ENCODE results near the gene C3orf52.
A peak's percentile ranks its signal among the peaks of the same experiment; 100 is the strongest.

C3orf52 gene

DNA sequence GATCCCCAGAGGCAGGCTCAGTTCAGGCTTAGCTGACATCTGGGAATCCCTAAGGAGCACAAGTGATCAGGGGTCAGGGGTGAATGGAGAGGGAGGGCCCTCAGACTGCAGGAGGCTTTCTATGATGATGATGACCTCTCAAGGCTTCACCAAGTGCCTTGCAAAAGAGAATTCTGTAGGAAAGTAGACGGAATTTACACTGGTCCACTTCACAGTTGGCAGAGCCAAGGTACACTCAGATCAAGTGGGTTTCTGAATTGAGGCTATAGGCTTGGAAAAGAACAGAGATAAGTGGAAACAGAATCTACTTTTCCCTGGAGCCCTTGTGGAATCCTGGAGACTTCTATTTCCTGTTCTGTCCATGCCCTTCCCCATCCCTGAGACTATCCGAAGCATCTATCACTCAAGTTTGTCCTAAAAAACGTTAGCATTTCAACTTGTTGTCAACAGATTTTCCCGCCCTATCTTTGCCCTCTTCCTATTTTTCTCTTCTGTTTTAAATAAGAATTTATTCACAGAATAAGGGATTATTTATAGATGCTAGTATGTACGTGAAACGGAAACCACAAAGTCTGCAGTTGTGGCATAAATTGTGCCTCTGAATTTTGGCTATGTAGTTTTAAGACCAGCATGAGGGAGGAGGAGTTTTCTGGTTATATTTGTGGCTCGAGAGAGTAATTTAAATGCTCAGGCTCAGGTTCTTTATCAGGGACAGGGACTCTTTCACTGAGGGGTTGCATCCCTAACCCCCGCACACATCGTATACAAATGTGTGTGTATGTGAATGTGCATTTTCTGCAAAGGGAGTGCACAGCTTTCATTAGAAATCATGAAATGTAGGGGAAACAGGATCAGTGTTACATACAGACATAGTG is 34.0 kb downstream of the C3orf52 start:
- DNase-seq = no peak

DNA sequence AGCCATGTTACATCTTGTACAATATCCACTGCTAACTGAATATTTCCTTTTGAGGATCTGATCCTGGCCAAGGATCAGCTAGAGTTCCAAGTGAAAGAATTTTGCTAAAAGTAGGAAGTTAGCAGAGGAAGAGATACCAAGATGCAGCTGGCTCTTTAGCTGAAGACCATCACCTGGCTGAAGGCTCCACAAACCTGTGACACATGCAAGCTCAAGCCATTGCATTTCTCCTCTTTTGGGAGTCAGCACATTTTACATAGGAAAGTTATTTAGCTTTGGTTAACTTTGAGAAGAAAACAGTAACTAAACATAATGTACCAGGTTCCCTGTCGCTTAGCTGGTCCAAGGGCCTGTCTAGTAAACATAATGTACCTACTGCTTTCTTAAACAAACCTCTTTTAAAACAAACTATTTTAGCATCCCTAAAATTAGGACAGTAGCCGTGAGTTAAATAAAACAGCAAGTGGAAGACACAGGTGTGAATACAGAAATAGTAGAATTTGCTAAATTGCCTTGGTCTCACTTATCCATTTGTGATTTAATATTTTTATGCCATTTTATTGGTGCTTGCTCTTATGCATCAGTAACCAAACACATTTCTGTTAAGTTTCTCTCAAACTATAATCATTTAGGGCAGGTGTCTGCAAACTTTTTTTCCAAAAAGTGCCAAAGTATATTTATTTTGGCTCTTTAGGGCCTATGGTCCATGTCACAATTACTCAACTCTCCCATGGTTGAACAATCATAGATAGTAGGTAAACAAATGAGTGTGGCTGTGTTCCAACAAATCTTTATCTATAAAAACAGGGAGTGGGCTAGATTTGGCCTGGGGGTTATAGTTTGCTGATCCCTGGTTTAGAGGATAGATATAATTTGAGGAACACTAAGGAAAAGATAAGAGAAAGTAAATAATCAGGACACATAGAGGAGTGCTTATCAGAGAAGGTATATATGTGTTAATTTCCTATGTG is 35.7 kb downstream of the C3orf52 start:
- DNase-seq = no peak

- no peak for DNase-seq
Measured at GRCh38 chr3:112122870-112123269, 36.7 kb downstream of the C3orf52 start.

DNA sequence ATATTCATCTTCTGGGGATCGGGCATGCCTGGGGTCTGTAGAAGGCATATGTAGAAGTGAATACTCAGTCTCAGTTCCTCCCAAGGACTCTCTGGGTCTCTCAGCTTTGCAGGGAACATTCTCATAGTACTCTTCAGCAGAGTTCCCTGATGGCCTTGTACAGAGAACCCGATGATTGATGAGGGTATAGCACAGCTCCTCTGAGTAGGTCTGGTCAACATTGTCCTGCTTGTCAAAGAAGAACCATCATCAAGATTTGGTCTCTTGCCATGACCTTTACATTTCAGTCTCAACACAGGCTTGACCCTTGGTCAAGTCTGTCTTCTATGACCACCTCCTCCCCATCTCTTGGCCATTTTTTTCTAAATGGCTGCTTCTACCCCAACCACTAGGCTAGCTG is 37.4 kb downstream of the C3orf52 start:
- DNase-seq = no peak

DNA sequence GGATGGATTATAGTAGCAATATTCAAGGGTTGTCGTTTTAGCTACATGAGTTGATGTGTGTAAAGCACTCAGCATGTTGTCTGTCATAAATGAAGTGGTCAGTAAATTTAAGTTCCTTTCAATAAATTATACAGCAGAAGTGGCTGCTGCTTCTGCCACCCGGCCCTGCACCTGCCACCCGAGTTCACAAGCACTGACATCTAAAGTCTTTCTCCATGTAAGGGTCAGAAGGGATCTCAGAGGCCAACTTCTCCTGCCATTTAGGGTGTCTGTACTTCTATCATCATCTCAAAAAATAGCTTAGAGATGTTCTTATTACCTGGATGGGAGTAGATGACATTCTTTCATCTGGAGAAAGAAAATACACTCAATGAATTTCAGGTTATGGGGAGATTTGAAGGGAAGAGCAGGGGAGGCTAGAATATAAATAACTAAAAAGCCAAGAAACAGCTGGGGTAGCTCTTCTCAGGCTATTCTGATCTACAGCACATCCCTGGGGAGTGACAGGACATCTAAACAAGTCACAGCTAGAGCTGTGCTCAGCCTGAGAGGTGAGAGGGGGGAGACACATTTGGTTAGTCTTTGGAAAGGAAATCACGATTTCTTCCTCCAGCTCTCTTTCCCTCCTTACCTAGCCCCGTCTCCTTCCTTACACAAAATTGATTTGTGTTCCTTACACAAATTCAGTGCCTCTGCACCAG is 38.9 kb downstream of the C3orf52 start:
- no peak for DNase-seq

DNA sequence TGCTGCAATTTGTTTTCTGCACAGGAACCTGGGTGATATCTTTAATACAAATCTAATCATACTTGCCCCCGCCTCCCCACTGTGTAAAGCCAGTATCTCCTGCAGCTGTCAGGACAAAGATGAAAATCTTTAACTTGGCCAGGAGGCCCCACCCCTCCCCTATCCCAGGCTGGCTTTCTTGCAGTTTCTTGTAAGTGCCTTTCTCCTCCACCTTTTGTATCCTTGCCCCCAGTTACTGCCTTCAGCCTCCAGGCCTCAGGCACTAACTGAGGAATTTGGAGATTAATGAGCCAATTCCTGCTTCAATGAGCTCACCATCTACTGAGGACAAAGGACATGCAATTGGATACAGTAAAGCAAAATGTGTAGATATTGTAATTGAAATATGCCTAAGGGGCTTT is 40.3 kb downstream of the C3orf52 start:
- no peak for DNase-seq

- DNase-seq = no peak
Measured at GRCh38 chr3:112127522-112128494, 41.6 kb downstream of the C3orf52 start.

DNA sequence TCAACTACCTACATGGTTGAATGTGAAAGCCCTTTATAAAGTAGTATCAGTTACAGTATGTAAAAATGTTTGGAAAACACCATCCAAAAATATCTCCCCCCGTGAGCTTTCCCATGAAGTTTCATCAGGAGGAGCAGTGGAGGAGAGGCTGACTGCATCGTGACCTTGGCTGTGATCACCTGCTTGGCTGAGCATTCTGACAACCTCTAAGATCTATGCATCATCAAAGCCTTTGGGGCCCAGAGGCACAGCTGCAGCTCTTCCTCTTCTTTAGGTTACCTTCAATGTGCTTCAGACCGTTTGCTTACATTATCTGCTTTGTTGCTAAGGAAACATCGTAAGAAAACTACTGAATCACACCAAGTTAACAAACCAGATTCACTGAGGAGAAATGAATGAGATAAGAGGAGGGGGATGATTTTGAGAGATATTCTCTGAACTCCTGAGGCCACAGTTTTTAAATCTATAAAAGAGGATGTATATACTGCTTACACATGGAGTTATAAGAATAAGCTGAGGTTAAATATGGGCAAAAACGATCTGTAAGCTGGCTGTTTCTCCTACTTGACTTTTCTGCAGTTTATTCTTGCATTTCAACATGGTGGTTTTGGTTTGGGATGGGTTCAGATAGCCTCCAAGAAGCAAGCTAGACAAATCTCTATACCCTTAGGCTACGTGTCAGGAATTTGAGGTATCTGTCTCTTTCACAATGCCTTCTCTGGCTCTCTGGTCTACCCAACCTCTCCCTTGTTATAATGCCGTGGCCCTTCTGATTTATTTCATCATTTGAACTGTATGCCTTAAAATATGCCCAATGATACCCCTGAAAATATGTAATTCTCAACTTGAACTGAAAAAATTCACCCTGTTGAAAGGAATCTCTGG is 42.9 kb downstream of the C3orf52 start:
- no peak for DNase-seq

GRCh38 chr3:112129925-112130637 is 43.9 kb downstream of the C3orf52 start:
- DNase-seq = no peak

GRCh38 chr3:112130638-112130993 is 44.4 kb downstream of the C3orf52 start:
- no peak for DNase-seq

- DNase-seq = no peak
Measured at GRCh38 chr3:112131111-112131510, 44.9 kb downstream of the C3orf52 start.

- no peak for DNase-seq
Measured at GRCh38 chr3:112132088-112132487, 45.9 kb downstream of the C3orf52 start.

DNA sequence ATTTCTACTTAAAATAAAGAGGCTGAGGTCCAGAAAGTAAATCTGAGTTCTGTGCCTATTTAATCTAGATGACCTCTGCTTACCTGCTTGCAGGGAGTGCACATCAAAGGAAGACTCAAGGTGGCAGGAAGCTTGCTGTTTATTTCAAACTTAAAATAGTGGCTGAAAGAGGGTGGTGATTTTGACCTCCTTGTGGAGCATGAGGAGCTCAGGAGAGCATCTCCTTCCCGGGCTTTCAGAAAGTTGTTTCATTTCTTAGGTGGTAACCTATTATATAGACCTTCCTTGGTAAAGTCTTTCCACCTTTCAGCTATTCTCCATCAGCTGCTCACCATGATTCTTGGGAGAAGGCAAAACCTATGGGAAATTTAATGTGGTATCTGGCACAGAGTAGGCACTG is 46.4 kb downstream of the C3orf52 start:
- DNase-seq = no peak

- peak; percentile 72 for DNase-seq
Measured at GRCh38 chr3:112132975-112133448, 46.8 kb downstream of the C3orf52 start, which contains the start of gene GCSAM. Gene GCSAM (minus strand): TSS chr3:112133248. CDS start chr3:112133120, 128 bp downstream.

DNA sequence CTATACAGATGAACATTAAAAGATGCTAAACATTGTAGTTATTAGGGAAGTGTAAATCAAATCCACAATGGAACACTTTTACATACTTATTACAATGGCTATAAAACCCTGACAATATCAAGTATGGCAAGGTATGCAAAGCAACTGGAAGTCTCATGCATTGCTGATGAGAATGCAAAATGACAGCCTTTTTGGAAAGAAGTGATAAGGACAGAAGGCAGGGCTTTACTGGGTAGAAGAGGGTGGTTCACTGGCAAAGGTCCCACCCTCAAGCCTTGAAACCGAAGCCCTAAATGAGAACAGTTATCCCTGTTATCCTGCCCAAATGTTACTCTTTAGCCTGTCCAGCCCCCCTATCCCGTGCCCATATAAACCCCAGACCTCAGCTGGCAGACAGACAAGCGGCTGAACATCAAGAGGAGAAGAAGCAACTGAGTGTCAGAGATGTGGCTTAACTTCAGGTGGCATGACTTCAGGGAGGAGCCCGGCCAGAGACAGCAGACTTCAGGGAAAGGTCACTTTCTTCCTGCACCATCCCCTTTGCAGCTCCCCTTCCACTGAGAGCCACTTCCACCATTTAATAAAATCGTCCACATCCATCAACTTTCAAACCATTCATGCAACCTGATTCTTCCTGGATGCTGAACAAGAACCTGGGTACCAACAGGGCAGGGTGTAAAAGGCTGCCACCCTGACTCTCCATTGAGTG is 47.6 kb downstream of the C3orf52 start:
- DNase-seq = no peak

GRCh38 chr3:112134335-112135124 is 48.3 kb downstream of the C3orf52 start:
- no peak for DNase-seq

DNA sequence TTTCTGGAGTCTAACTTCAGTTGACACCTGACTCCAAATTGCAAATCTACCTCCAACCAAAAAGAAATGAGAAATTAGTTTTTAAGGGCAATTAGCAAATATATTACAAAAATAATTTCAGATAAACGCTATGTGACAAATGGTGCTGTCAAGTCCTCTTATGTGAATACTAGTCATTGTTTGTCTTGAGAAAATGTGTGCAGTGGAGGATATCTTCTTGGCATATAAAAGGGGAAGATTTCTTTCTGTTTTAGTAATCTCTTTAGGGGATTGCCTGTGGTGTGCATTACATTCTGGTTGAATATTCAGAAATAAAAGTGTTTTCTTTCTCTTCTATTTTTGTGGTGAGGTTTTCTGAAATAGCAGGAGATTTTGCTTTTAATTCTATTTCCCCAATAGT is 49.9 kb downstream of the C3orf52 start:
- DNase-seq = no peak

GRCh38 chr3:112136959-112137693 is 50.9 kb downstream of the C3orf52 start:
- no peak for DNase-seq

Data from activated CD8-positive, alpha-beta memory T cell treated with anti-CD3 and anti-CD28 coated beads, Interleukin-2, amount 50 U/mL, for 48 hours (primary cell).